Iris pigment epithelial cell (primary cell): Measurements from ENCODE around the gene BRD3.
A peak's percentile ranks its signal among the peaks of the same experiment; 100 is the strongest.

Experiments
- DNase-seq: peaks from one replicate; pipeline ENCODE4 v3.0.0-alpha.2; 2011; ENCODE audit warnings: low read depth

BRD3 gene

GRCh38 chr9:134066913-134067851 is 644 bp downstream of the BRD3 start:
- no peak for DNase-seq

DNA sequence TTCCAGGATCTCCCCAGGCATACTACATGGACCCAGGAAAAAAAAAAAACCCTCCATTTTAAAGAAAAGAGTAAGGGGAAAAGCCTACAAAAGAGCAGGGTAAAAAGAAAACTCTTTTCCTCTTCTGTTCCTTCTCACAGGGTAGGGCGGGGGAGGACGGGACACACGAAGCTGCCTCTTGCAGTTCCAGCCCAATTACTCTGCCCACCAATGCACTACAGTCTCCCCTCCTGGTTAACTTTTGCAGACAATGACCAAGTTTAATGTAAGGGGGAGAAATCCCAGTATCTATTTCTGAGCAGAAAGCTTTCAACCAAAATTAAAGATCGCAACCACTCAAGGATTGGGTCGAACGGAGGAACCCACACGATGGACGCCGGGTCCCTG is 1.3 kb downstream of the BRD3 start:
- DNase-seq = peak; percentile 36

DNA sequence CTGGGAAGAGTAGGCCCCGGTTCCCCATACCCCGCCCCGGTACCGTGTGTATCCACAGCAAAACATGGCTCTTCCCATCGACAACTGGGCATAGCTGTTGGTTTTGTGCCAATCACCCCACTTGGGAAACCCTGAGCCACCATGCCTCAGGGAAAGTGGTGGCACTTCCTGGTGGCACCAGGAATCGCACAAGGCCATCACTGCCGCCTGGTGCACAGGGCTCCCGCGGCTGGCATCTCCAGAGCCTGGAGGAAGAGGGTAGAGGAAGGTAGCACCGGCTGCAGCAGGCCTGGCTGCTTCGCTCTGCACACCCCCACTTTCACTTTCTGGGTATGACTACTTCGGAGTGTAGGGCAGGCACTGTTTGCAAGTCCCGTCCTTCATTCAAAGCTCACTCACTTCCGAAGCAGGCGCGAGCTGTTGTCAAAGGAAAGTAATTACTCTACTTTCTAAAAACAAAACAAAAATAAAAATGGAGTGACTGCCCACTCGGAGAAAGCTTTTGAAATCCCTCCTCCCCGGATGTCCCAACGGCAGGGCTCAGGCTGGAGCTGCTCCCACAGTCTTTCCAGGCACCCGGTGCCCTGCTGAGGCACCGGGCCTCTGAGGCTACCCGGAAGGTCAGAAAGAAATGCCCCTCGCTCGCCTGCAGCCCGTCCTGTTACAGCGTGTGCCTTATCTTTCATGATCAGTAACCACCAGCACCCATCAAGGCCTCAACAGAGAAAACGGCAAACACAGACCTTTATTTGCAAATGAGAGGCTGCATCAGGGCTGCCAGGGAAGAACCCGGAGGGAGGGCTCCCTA is 2.0 kb downstream of the BRD3 start:
- DNase-seq = peak; percentile 82

DNA sequence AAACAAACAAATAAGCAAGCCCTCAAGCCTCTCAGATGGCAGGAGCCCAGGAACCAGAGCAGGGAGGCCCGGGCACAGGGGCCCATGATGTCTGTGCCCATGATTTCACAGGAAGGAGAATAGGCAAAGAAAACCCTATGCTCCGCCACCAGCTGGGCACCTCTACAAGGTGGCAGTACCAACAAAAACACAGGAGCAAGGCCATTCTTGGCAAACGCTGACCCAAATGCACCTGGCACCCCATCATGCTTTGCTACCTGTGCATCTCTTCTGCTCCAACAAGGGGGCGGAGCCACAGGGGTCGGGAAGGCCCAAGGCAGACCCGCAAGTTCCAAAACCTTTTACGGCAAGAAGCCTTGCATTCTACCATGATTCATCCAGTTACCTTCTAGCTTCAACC is 3.1 kb downstream of the BRD3 start:
- no peak for DNase-seq

DNA sequence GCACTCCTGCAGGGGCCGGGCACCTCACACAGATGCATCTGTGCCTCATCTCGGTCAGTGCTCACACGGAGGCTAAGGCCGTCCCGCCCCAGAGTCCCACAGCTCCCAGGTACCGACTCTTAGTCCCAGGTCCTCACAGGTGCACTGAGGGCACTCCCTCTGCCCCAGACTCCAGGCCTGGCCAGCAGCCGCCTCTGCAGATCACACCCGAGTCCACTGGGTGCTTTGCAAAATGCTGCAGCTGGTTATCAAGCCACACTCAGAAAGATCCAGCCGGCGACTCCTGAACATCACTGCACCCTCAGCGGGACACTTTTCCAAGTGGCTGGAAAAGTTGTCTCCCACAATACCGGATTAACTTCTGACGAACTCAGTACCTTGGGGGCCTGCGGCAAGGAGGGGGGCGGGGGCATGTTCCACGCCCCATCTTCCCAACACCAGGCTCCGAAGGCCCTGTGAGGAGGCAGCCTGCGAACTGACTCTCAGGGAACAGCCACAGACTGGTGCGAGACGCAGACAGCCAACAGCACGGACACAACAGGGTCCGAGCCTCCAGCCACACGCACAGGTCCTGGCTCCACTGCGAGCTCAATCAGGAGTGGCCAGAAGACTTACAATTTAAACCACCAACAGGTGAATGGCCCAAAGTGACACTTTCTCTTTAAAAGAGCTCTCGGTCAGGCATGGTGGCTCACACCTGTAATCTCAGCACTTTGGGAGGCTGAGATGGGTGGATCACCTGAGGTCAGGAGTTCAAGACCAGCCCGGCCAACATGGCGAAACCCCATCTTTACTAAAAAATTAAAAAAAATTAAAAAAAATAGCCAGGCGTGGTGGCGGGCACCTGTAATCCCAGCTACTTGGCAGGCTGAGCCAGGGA is 4.0 kb downstream of the BRD3 start:
- no peak for DNase-seq

DNA sequence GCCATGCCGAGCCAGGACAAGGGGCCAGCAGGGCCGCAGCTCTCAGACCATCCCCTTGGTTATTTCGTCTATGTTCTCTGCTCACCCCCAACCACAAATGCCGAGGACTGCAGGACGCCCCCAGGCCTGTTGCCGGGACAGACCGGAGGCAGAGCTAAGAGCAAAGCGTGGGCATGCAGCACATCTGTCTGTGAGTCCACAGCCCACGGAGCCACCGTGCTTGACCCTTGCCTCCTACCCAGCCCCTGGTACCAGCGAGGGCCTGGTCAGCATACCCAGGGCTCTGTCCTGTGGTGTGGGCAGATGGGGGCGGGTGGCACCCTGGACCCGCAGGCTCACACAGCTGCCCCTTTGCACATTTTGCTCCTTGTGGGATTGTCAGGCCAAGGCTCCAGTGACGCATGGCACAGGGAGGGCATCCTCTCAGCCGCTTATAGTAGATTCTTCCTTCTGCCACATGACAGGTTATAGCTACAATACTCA is 4.7 kb downstream of the BRD3 start:
- DNase-seq = no peak

GRCh38 chr9:134062461-134063087 is 5.3 kb downstream of the BRD3 start:
- DNase-seq = no peak

DNA sequence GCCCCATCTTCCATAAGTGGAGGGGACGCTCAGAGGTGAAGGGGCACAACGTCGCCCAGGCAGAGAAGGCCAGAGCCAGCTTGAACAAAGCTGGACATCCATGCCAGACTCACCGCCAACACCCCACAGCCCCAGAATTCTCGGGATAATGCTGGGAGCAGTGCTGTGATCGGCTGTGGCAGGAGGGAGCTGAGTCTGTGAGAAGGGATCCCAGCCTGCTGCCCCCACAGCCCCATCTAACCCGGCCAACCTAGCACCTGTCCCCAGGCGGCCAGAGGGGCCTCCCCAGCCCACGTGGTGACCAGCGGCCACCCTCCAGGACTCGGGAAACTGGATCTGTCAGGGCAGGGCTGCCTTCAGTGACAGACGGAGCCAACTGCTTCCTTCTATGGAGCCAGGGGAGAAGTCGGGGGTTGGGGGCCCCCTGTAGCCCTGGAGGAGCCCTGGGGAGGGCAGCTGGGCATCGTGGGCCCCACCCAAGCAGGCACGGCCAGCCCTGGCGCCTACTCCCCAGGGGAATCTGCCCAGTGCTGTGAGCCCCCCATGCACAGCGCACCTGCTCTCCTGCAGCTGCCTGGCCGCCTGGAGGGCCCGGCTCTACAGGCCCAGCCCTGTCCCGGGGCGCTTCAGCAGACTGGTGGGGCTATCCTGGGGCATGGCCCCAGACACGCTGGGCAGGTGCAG is 6.0 kb downstream of the BRD3 start:
- DNase-seq = no peak

DNA sequence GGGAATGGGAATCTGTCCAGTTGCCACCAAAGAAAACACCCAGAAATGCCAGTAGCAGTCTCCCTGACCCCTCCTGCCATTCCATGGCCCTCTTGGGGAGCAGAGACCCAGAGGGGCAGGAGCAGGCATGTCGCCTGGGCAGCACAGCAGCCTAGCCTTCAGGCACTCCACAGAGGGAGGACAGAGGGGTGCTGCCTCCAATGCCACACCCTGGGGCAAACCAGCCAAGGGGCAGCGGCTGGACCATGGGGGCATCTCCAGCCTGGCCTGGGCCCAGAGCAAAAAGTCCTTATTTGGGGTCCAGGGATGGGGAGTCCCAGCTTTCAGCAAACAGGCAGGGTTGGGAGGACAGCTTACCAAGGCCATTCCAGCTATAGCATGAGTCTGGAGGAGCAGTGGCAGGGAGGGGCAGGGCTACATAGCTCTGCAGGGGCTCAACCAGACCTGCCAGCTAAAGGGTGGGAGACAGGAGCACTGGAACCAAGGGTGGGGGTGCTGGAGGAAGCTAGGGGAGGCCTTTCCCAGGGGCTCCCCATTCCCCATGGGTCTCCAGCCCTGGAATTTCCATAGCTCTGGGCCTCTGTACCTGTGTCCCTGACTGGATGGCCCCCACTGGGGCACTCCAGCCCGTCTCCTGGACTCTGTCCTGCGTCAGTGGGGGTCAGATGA is 6.7 kb downstream of the BRD3 start:
- no peak for DNase-seq

DNA sequence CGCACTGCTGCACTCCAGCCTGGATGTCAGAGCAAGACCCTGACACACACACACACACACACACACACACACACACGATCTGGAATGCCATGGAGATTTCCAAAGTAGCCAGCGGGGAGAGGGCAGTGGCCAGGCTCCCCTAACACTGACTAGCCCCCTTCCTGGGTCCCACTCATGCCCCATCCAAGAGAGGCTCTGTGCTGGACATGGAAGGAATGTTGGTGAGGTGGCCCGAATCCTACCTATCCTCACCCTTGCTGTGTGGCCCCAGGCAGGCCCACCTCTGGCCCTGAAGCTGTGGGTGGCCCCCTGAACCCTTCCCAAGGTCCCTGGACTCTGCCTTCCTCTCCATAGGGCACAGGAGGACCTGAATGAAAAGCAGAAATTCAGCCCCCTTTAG is 7.3 kb downstream of the BRD3 start:
- no peak for DNase-seq

DNA sequence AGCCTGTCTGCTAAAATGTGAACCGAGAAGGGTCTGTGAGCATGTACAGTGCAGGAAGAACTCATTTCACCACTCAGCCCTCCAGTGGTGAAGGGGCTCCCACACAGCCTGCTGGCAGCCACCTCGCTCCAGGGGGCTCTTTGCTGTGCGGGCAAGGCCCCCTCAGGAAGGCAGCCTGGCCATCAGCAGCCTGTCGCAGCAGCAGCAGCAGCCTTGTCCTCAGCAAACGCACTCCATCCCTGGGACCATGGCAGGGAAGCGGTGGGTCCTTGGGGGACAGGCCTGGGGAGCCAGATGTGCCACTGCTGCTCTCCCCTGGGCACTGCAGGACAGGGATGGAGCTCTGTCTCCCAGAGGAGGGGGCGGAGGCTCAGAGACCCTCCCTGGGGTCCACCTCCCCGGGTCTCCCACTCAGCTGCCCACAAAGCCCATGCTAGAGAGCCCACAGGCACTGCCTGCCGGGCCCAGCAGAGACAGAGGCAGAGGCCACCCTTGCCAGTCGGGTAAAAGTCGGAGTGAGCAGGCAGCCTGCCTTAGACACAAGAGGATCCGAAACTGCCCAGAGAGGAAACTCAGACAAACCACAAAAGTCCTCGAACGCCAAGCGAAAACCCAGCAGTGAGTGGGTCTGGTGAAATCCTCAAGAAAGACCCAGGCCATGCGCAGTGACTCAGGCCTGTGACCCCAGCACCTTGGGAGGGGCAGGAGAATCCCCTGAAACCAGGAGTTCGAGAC is 8.0 kb downstream of the BRD3 start:
- no peak for DNase-seq

GRCh38 chr9:134059188-134059641 is 8.6 kb downstream of the BRD3 start:
- no peak for DNase-seq

- DNase-seq = no peak
Measured at GRCh38 chr9:134058716-134059115, 9.1 kb downstream of the BRD3 start.

- DNase-seq = no peak
Measured at GRCh38 chr9:134057751-134058701, 9.8 kb downstream of the BRD3 start.

DNA sequence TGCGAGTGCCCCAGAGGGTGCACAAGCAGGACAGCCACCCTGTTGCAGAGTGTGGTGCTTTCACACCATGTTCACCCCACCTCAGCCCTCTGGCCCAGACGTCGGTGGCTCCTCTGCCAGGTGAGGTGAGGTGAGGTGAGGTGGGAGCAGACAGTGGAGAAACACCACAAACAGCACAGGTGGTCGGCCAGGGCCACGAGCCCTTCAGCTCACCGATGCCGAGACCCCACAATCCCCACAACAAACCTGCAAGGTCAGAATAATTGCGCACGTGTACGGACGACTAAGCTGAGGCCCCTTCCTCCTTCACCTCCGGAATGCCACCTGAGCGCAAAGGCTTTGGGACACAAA is 10.5 kb downstream of the BRD3 start:
- DNase-seq = no peak

- no peak for DNase-seq
Measured at GRCh38 chr9:134056483-134057306, 11.1 kb downstream of the BRD3 start.

- DNase-seq = peak; percentile 82
Measured at GRCh38 chr9:134055981-134056461, 11.8 kb downstream of the BRD3 start.
